OCI-LY7 (cell line): ENCODE data around the gene SLX4IP. TPM values are rescaled to one million over a fixed set of nuclear protein-coding genes. Genes with fewer than 3 reads are reported as not detected.

Experiments used
- BruUV-seq: library from RNA; stranded (reverse); fragments of 400-500 nt; replicated peaks from 2 replicates; lab custom pipeline; 2021; lab: Mats Ljungman, UMichigan
- CTCF ChIA-PET: fragments of 300-600 bp; sonication (Branson Sonifier 250); formaldehyde crosslinking; loops from one replicate; lab custom pipeline; 2022; ENCODE audit warnings: antibody characterized with exemption; ENCODE audit not compliant: unreplicated experiment; lab: Charles Lee
- POLR2A ChIA-PET: fragments of 300-600 bp; sonication (Branson Sonifier 250); formaldehyde crosslinking; loops from one replicate; lab custom pipeline; 2022; ENCODE audit warnings: antibody characterized with exemption; lab: Charles Lee
- DNase-seq: peaks from one replicate; pipeline ENCODE4 v3.0.0-alpha.2; 2015; ENCODE audit warnings: low spot score
- H2AFZ ChIP-seq: fragments of 200-600 bp; sonication (generic), shearing (Covaris generic); 2 replicates; pipeline ENCODE4 v1.6.1; 2014; ENCODE audit warnings: mild to moderate bottlenecking, antibody characterized with exemption, low read length, moderate library complexity
- H3K27ac ChIP-seq: fragments of 200-600 bp; sonication (generic); 2 replicates; pipeline ENCODE4 v1.5.1; 2014; ENCODE audit warnings: mixed run types, low read depth, mild to moderate bottlenecking, moderate library complexity, low read length, inconsistent platforms; ENCODE audit not compliant: poor library complexity, severe bottlenecking
- H3K36me3 ChIP-seq: fragments of 200-600 bp; sonication (generic); 2 replicates; pipeline ENCODE4 v1.6.1; 2014; ENCODE audit warnings: mild to moderate bottlenecking, antibody characterized with exemption, low read length, moderate library complexity, mixed read lengths; ENCODE audit not compliant: insufficient read depth
- H3K4me1 ChIP-seq: fragments of 200-600 bp; sonication (generic); 2 replicates; pipeline ENCODE4 v1.5.1; 2014; ENCODE audit warnings: mild to moderate bottlenecking, low read length; ENCODE audit not compliant: insufficient read depth, poor library complexity, severe bottlenecking
- H3K4me2 ChIP-seq: fragments of 200-600 bp; sonication (generic); 2 replicates; pipeline ENCODE4 v1.6.1; 2014; ENCODE audit warnings: mild to moderate bottlenecking, low read length
- H3K4me3 ChIP-seq: fragments of 200-600 bp; sonication (generic); 2 replicates; pipeline ENCODE4 v1.5.1; 2014; ENCODE audit warnings: mild to moderate bottlenecking, low read depth, low read length; ENCODE audit not compliant: poor library complexity, severe bottlenecking
- H3K79me2 ChIP-seq: fragments of 200-600 bp; sonication (generic); 2 replicates; pipeline ENCODE4 v1.6.1; 2016; ENCODE audit warnings: low read depth, mild to moderate bottlenecking, low read length, moderate library complexity, mixed read lengths; ENCODE audit not compliant: insufficient read depth
- H3K9me2 ChIP-seq: fragments of 200-600 bp; sonication (generic); 2 replicates; pipeline ENCODE4 v1.6.1; 2016; ENCODE audit warnings: mild to moderate bottlenecking, low read length, mixed read lengths; ENCODE audit not compliant: insufficient read depth
- H3K9me3 ChIP-seq: fragments of 200-600 bp; sonication (generic); 2 replicates; pipeline ENCODE4 v1.6.1; 2014; ENCODE audit warnings: mild to moderate bottlenecking, mixed run types, low read length, mixed read lengths
- H4K20me1 ChIP-seq: fragments of 200-600 bp; sonication (generic); 2 replicates; pipeline ENCODE4 v1.6.1; 2014; ENCODE audit warnings: mild to moderate bottlenecking, antibody characterized with exemption, low read length, moderate library complexity, mixed read lengths; ENCODE audit not compliant: insufficient read depth
- EZH2phosphoT487 ChIP-seq: fragments of 200-600 bp; sonication (generic); IDR thresholded peaks from 2 replicates; pipeline ENCODE4 v1.6.1; 2018; ENCODE audit warnings: low read depth, borderline replicate concordance, mild to moderate bottlenecking, mixed run types, antibody characterized with exemption, low read length, moderate library complexity, mixed read lengths
- intact Hi-C: fragments of 100-400 bp; cut with micrococcal nuclease; formaldehyde crosslinking; loops from one replicate; pipeline ENCODE4 v1.10.0; 2022; ENCODE audit not compliant: unreplicated experiment
- total RNA-seq, 2 experiments: library from RNA; depleted of rRNA in 1 of 2; stranded (reverse); fragments of >200 nt in 1 of 2; shearing (Covaris generic) in 1 of 2; gene quantifications; 2 replicates each; pipeline ENCODE4 v1.2.3, GENCODE V29; 2014 to 2022
- TF ChIP-seq, protein P1 (sequence below): fragments of 200-600 bp; sonication (generic); conservative IDR thresholded peaks from 2 replicates; pipeline ENCODE4 v1.5.1; 2014; ENCODE audit warnings: mild to moderate bottlenecking, antibody characterized with exemption, low read length, moderate library complexity, mixed read lengths

The SLX4IP gene
- total RNA-seq, 2 experiments from 2014 or later = 4.1 to 9.2 TPM

DNA sequence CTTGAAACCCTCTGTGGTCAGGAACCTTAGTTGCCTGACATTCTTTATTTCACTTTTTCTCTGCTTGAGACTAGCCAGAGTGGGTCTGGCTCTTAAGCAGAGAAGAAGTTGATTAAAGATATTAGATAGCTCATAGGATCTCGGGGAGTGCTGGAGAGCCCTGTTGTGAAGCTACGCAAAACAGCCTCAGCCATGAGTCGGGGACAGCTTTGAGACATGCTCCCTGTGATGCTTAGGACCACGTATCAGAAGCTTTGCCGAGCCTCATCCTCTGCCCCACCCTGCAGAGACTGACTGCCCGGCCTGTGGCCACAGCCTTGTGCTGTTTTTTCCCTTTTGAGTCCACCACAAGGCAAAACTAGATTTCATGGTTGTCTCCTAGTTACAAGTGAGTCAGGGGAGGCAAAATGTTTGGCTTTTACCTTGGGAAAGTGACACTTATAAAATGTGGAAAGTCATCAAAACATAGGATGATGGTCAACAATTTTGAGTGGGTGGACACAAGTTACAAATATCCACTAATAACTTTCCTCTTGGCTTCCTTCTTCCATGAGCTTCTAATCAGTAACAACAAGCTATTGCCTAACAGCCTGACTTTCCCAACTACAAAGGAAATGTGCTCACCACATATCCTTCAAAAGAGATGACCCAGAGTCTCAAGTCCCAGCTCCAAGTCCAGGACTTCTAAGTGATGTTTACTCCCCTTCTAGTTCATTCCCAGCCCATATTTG, 130.3 kb downstream of the SLX4IP start:
- Histone ChIP-seq H3K36me3 (no peaks in the 10 kb centered on the region), H3K4me3 (no peak overlapping the region), H4K20me1 (no peaks in the 10 kb centered on the region), H3K4me2 (no peak overlapping the region), H3K9me3 (no peaks in the 10 kb centered on the region), H3K79me2 (no peaks in the 10 kb centered on the region), H3K4me1 (no peaks in the 10 kb centered on the region), H3K9me2 (no peaks in the 10 kb centered on the region), H2AFZ (no peak overlapping the region), H3K27ac (no peak overlapping the region)
- no peak for DNase-seq
- intact Hi-C loops = loop anchor here (10.0 kb wide), 1 partner anchor 979 kb away; no protein-coding TSS in a partner anchor
- ChIA-PET CTCF (no interaction called here), POLR2A (interaction anchor here (1.2 kb wide), 2 partner anchors 13 to 94 kb away, joined by 3 read pairs; no protein-coding TSS in a partner anchor)
- TF ChIP-seq EZH2phosphoT487 = no peak
- TF ChIP-seq, protein P1, sequence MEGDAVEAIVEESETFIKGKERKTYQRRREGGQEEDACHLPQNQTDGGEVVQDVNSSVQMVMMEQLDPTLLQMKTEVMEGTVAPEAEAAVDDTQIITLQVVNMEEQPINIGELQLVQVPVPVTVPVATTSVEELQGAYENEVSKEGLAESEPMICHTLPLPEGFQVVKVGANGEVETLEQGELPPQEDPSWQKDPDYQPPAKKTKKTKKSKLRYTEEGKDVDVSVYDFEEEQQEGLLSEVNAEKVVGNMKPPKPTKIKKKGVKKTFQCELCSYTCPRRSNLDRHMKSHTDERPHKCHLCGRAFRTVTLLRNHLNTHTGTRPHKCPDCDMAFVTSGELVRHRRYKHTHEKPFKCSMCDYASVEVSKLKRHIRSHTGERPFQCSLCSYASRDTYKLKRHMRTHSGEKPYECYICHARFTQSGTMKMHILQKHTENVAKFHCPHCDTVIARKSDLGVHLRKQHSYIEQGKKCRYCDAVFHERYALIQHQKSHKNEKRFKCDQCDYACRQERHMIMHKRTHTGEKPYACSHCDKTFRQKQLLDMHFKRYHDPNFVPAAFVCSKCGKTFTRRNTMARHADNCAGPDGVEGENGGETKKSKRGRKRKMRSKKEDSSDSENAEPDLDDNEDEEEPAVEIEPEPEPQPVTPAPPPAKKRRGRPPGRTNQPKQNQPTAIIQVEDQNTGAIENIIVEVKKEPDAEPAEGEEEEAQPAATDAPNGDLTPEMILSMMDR = no peak
- no TSS peak for BruUV-seq

DNA sequence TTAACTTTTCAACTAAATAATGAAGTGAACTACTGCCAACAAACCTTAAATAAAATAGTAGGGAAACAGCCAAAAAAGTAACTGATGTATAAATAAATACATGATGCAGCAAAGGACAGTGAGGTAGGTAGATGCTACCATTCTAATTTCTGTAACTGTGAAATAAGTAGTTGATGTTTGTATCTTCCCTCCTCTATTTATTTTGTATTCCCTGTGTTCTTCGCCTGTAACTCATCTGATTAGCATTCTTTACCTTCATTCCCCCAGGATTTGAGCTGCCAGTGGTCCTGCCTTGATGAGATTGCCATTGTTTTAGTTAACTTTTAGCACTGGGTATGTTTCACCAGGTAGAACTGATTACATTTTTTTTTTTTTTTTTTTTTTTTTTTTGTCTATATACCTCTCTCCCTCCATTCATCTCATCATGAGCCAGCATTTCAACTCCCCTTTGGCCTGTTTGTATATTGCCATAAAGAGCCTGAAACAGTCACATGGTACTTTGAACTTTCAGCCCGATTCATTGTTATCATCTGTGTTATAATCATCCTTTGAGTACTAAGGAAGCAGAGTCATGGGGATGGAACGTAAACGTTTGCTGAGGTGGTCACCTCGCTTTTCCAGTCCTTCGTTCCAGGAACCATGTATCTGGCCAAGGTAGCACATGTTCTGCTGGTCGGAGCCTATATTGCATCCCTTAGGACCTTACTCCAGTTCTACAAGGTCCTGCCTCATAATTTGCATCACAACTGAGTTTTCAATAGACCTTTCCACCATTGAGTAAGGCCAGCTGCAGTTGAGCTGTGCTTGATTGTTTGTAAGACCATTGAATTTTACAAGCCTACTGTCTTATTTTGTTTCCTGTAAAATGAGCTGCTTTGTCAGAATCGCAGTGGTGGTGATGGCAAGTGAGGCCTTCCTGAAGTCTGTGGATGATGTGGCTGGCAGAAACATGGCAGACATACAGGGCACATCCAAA, 131.1 kb downstream of the SLX4IP start:
- no peaks in the 10 kb centered on the region for H4K20me1 ChIP-seq
- H3K79me2 ChIP-seq = no peaks in the 10 kb centered on the region
- no peak overlapping the region for H3K4me3 ChIP-seq
- TF ChIP-seq EZH2phosphoT487 = no peak
- TF ChIP-seq, protein P1 = no peak
- no TSS peak for BruUV-seq
- no peaks in the 10 kb centered on the region for H3K9me3 ChIP-seq
- no peaks in the 10 kb centered on the region for H3K4me1 ChIP-seq
- H3K9me2 ChIP-seq = no peaks in the 10 kb centered on the region
- no peak overlapping the region for H3K27ac ChIP-seq
- H3K4me2 ChIP-seq = no peak overlapping the region
- H2AFZ ChIP-seq = no peak overlapping the region
- H3K36me3 ChIP-seq = no peaks in the 10 kb centered on the region
- ChIA-PET POLR2A (interaction anchor here (0.5 to 1.2 kb wide), 4 partner anchors 14 to 652 kb away, joined by 3 read pairs; no protein-coding TSS in a partner anchor), CTCF (no interaction called here)
- intact Hi-C loops = loop anchor here (10.0 kb wide), 1 partner anchor 979 kb away; no protein-coding TSS in a partner anchor
- no peak for DNase-seq
